HepG2 (cell line): ENCODE measurements around the gene CCT4. TPM values are rescaled to one million over a fixed set of nuclear protein-coding genes. Genes with fewer than 3 reads are reported as not detected.

Experiments
- GTF3A ChIP-seq: sonication (generic); formaldehyde crosslinking; conservative IDR thresholded peaks from 2 replicates; pipeline ENCODE4 v1.4.0; 2020; ENCODE audit warnings: mild to moderate bottlenecking, missing genetic modification reagents
- KLF15 ChIP-seq: sonication (generic); formaldehyde crosslinking; IDR thresholded peaks from 2 replicates; pipeline ENCODE4 v1.8.1; 2023; ENCODE audit warnings: borderline replicate concordance, mild to moderate bottlenecking, inconsistent platforms, missing genetic modification reagents, mixed read lengths
- KLF6 ChIP-seq: IDR thresholded peaks from 2 replicates; pipeline ENCODE4 v1.8.0; 2016; ENCODE audit warnings: missing biosample characterization, missing genetic modification reagents
- MAFK ChIP-seq, 2 experiments: IDR thresholded peaks in 1 of 2; conservative IDR thresholded peaks in 1 of 2; 2 replicates each; pipeline ENCODE4 v1.6.1; 2011; ENCODE audit warnings: improper control_type of control experiment in 2 of 2, low read length in 2 of 2
- MXI1 ChIP-seq: IDR thresholded peaks from 3 replicates; pipeline ENCODE4 v1.6.1; 2012; ENCODE audit warnings: low read depth, low read length, inconsistent platforms, borderline replicate concordance
- YEATS2 ChIP-seq: sonication (generic); formaldehyde crosslinking; IDR thresholded peaks from 2 replicates; pipeline ENCODE4 v1.4.0; 2020; ENCODE audit warnings: missing genetic modification reagents, borderline replicate concordance
- YY1 ChIP-seq: IDR thresholded peaks from 2 replicates; pipeline ENCODE4 v1.6.1; 2011; ENCODE audit warnings: low read length, low read depth, moderate library complexity, mild to moderate bottlenecking; ENCODE audit not compliant: insufficient read depth, insufficient replicate concordance
- ZC3H13 ChIP-seq: sonication (generic); formaldehyde crosslinking; IDR thresholded peaks from 2 replicates; pipeline ENCODE4 v1.8.1; 2023; ENCODE audit warnings: mild to moderate bottlenecking, missing genetic modification reagents, moderate library complexity
- ZMYM4 ChIP-seq: sonication (generic); formaldehyde crosslinking; IDR thresholded peaks from 2 replicates; pipeline ENCODE4 v1.8.1; 2023; ENCODE audit warnings: mild to moderate bottlenecking, missing genetic modification reagents
- ZNF382 ChIP-seq: sonication (generic); formaldehyde crosslinking; IDR thresholded peaks from 2 replicates; pipeline ENCODE4 v1.5.0; 2020; ENCODE audit warnings: missing genetic modification reagents, mild to moderate bottlenecking, borderline replicate concordance
- ZNF609 ChIP-seq: sonication (generic); formaldehyde crosslinking; IDR thresholded peaks from 2 replicates; pipeline ENCODE4 v1.4.0; 2020; ENCODE audit warnings: mild to moderate bottlenecking, missing genetic modification reagents, borderline replicate concordance
- ZNF749 ChIP-seq: sonication (generic); formaldehyde crosslinking; IDR thresholded peaks from 2 replicates; pipeline ENCODE4 v1.8.0; 2022; ENCODE audit warnings: mild to moderate bottlenecking, missing genetic modification reagents, moderate library complexity, borderline replicate concordance
- ZNF775 ChIP-seq: sonication (generic); formaldehyde crosslinking; IDR thresholded peaks from 2 replicates; pipeline ENCODE4 v1.4.0; 2020; ENCODE audit warnings: missing genetic modification reagents, mild to moderate bottlenecking, moderate library complexity, borderline replicate concordance
- ZNF784 ChIP-seq: sonication (generic); formaldehyde crosslinking; IDR thresholded peaks from 2 replicates; pipeline ENCODE4 v1.5.1; 2020; ENCODE audit warnings: missing genetic modification reagents, mild to moderate bottlenecking, borderline replicate concordance
- ZNF83 ChIP-seq: sonication (generic); formaldehyde crosslinking; IDR thresholded peaks from 2 replicates; pipeline ENCODE4 v1.4.0; 2020; ENCODE audit warnings: missing genetic modification reagents, mild to moderate bottlenecking, borderline replicate concordance
- ZNF850 ChIP-seq: sonication (generic); formaldehyde crosslinking; conservative IDR thresholded peaks from 2 replicates; pipeline ENCODE4 v1.9.0; 2021; ENCODE audit warnings: mild to moderate bottlenecking, missing genetic modification reagents
- ZSCAN25 ChIP-seq: sonication (generic); formaldehyde crosslinking; IDR thresholded peaks from 2 replicates; pipeline ENCODE4 v1.8.0; 2022; ENCODE audit warnings: mild to moderate bottlenecking, missing genetic modification reagents
- polyA plus RNA-seq, 8 experiments: library from polyadenylated mRNA; depleted of rRNA in 3 of 8; stranded (reverse) in 7 of 8; unstranded in 1 of 8; fragments of >200 nt; fragmentation: Illumina TruSeq in 4 of 8; extraction: Trizol in 4 of 8; gene quantifications; 2 replicates each; pipeline versions ENCODE4 v1.2.1 to v1.2.3, GENCODE V29; 2011 to 2016; ENCODE audit warnings: low read depth in 4 of 8, missing spikeins in 1 of 8, mixed read lengths in 1 of 8; ENCODE audit not compliant: insufficient read depth in 1 of 8
- total RNA-seq, 5 experiments: library from RNA; depleted of rRNA; stranded (reverse); fragments of >200 nt; fragmentation: Illumina TruSeq; extraction: Trizol; gene quantifications; 2 replicates each; pipeline ENCODE4 v1.2.3, GENCODE V29; 2016; ENCODE audit warnings: low read depth in 1 of 5

Gene CCT4
- total and polyA plus RNA-seq, 2 of the 13 experiments (the other 11 are each of a cell fraction or from before 2014, with no cell fraction given): 138 to 340 TPM

GRCh38 chr2:61853847-61854563, 34.5 kb downstream of the CCT4 start, which contains the start of gene FAM161A (continued):
- TF ChIP-seq ZNF609 (CRISPR knock-in tag) (0 out of 2 replicates have a peak, but pooled peaks have one; percentile 58), KLF15 (CRISPR knock-in tag) (no peak; the same call in 1 of the 2 replicates), KLF6 (CRISPR knock-in tag) (peak; percentile 87; the same call in 1 of the 2 replicates), ZSCAN25 (CRISPR knock-in tag) (peak; percentile 54; the same call in 1 of the 2 replicates), ZC3H13 (CRISPR knock-in tag) (peak; percentile 85; the same call in 1 of the 2 replicates), MXI1 (peak; percentile 98), YEATS2 (CRISPR knock-in tag) (peak; percentile 66), GTF3A (no peak), ZMYM4 (CRISPR knock-in tag) (peak; percentile 78), ZNF784 (CRISPR knock-in tag) (peak; percentile 33; the same call in 1 of the 2 replicates), YY1 (peak; percentile 74), ZNF382 (CRISPR knock-in tag) (no peak), MAFK (conservative IDR thresholded peaks at IDR 0.05 in 1 of 2, IDR thresholded peaks at IDR 0.05 in 1 of 2; ENCODE audit: low read length in 2 of 2) (no peak), ZNF850 (CRISPR knock-in tag) (no peak), ZNF749 (peak; percentile 83; the same call in 1 of the 2 replicates), ZNF83 (0 out of 2 replicates have a peak, but pooled peaks have one; percentile 58), ZNF775 (peak; percentile 35; the same call in 1 of the 2 replicates)
